Stomach (tissue), 4 donors: ENCODE measurements around the gene CLDN1.

Experiments
- CTCF ChIP-seq, 7 experiments: fragments of 450-650 bp in 4 of 7; fragments of 200-600 bp in 3 of 7; sonication (generic) in 3 of 7; IDR thresholded peaks; one replicate each; pipeline ENCODE4 v1.5.1; 2016 to 2019; ENCODE audit warnings: antibody characterized with exemption in 7 of 7, control low read depth in 2 of 7, mild to moderate bottlenecking in 1 of 7
- EP300 ChIP-seq: sonication (generic); formaldehyde crosslinking; IDR thresholded peaks from one replicate; pipeline ENCODE4 v1.6.1; 2017; ENCODE audit warnings: antibody characterized with exemption
- POLR2A ChIP-seq, 4 donors: fragments of 450-650 bp; IDR thresholded peaks; one replicate each; pipeline ENCODE4 v1.6.1; 2016; ENCODE audit warnings: antibody characterized with exemption in 4 of 4, control low read depth in 2 of 4, mild to moderate bottlenecking in 1 of 4, moderate library complexity in 1 of 4
- POLR2AphosphoS5 ChIP-seq, 3 donors: sonication (generic); formaldehyde crosslinking; IDR thresholded peaks; one replicate each; pipeline ENCODE4 v1.6.1; 2016; ENCODE audit warnings: antibody characterized with exemption in 3 of 3

GRCh38 chr3:190368881-190369280 lies 46.6 kb upstream of the CLDN1 start:
- TF ChIP-seq POLR2A (IDR thresholded peaks at IDR 0.05): no peak
- no peak for TF ChIP-seq POLR2AphosphoS5 (IDR thresholded peaks at IDR 0.05)
- TF ChIP-seq CTCF (IDR thresholded peaks at IDR 0.05): no peak
- TF ChIP-seq EP300: no peak
